Coronary artery (tissue), 2 donors: ENCODE data around the gene STXBP5.

Source experiments
- DNase-seq: peaks from one replicate; pipeline ENCODE4 v3.0.0-alpha.2; 2017; ENCODE audit warnings: low spot score
- H3K27ac ChIP-seq, 2 donors: fragments of 200-600 bp; sonication (generic); one replicate each; pipeline ENCODE4 v1.5.1; 2016 to 2019
- H3K4me3 ChIP-seq: fragments of 200-600 bp; sonication (generic); 2 replicates; pipeline ENCODE4 v1.5.1; 2016; ENCODE audit warnings: mild to moderate bottlenecking, moderate library complexity
- CTCF ChIP-seq: fragments of 200-600 bp; sonication (generic); IDR thresholded peaks from one replicate; pipeline ENCODE4 v1.5.1; 2019; ENCODE audit warnings: antibody characterized with exemption

STXBP5 gene

GRCh38 chr6:147166992-147167391 lies 37.2 kb upstream of the STXBP5 start:
- Histone ChIP-seq H3K4me3 (no peak overlapping the region), H3K27ac (no peak overlapping the region)
- no peak for DNase-seq
- no peak for TF ChIP-seq CTCF

- Histone ChIP-seq H3K4me3 (peak overlapping the region; percentile 11), H3K27ac (no peak overlapping the region)
- DNase-seq = no peak
- TF ChIP-seq CTCF = no peak
Observed at GRCh38 chr6:147167576-147168461, 36.4 kb upstream of the STXBP5 start.

DNA sequence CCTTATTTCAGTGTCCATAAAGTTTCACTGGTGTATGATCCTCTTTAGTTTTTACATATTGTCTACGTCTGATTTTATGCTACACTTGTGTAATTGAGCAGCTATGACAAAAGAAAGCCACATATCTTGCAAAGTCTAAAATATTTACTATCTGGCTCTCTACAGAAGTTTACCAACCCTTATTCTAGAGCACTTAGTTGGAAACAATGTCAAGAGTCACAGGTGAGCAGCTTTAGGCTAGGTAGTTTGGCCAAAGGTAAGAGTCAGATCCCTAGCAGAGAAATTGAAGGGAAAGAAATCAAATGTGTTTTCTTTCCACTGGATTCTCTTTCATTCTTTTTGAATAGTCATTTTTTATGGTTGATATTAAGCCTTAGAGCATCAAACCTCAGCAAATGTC lies 34.7 kb upstream of the STXBP5 start:
- Histone ChIP-seq H3K27ac (no peak overlapping the region), H3K4me3 (no peak overlapping the region)
- no peak for TF ChIP-seq CTCF
- no peak for DNase-seq

DNA sequence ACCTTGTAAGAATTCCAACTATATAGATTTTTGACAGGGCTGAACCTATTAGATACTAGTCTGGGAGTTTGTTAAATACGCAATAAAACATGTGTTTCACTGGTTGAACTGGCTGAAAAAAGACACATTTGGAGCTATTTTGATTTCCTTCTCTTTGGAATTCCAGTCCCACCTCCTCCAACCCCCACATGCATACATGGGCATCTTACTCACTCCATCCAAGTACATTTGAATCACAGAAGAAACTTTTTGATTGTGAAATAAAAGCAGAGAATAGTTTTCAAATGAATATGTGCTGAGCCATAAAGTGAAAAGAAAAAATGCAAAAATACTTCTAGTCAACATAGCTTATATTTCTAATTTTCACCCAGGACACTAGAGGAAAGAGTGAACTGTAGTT lies 33.9 kb upstream of the STXBP5 start:
- H3K27ac ChIP-seq = peak overlapping the region; percentile 41 to 52
- TF ChIP-seq CTCF = no peak
- DNase-seq = no peak

DNA sequence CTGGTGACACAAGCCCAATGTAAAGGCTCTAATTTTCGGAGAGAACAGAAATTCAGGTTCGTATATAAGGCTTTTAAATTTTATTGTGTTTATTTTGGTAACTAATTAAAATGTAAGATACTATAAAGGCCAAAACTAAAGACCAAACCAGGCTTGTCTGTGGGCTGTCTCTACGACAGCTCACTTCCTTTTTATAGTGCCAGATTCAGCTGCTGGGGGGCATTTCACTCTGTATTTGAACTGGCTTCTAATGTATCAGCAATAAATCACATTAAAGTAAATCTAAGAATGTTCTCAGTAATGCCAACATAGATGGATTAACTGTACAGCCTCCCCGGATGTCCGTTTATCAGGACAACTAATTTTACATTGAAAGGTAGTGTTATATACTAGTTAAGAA lies 31.1 kb upstream of the STXBP5 start:
- no peak for TF ChIP-seq CTCF
- Histone ChIP-seq H3K4me3 (no peak overlapping the region), H3K27ac (no peak overlapping the region)
- DNase-seq = no peak

More for the DNA sequence above, 33.9 kb upstream of the STXBP5 start:
- no peak overlapping the region for H3K4me3 ChIP-seq

- no peak for TF ChIP-seq CTCF
- DNase-seq = no peak
- H3K27ac ChIP-seq = no peak overlapping the region
- H3K4me3 ChIP-seq = no peak overlapping the region
Observed at GRCh38 chr6:147173675-147174308, 30.4 kb upstream of the STXBP5 start.

GRCh38 chr6:147176795-147177194 lies 27.4 kb upstream of the STXBP5 start:
- no peak for DNase-seq
- no peak overlapping the region for H3K4me3 ChIP-seq
- no peak overlapping the region for H3K27ac ChIP-seq
- TF ChIP-seq CTCF = no peak
